ENCODE results near the gene NANOS3. TPM values are rescaled to one million over a fixed set of nuclear protein-coding genes. Genes with fewer than 3 reads are reported as not detected.
A peak's percentile ranks its signal among the peaks of the same experiment; 100 is the strongest.

Gene NANOS3
- total RNA-seq, 1 donor from 2014 or later = 2.9 TPM

DNA sequence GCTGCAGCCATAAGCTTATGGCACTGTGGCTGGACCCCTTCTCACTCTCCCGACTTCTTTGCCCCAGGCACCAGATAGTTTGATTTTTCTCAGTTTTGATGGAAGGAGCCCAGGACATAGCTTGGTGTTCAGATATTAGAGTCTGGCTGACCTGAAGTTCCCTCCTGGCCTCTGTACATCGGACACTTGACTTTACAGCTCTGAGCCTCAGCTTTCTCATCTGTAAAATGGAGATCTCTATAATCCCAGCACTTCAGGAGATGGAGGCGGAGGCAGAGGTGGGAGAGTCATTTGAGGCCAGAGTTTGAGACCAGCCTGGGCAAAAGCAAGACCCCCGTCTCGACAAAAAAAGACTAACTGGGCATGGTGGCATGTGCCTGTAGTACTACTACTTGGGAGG, 30.0 kb downstream of the NANOS3 start:
- Mint-ChIP-seq H3K36me3 (ENCODE audit: low read depth, unreplicated experiment) (peaks cover 11% of the 10 kb centered on the region), H3K27me3 (ENCODE audit: low read depth, unreplicated experiment) (peaks cover 7% of the 10 kb centered on the region), H3K4me1 (ENCODE audit: low read depth, unreplicated experiment) (no peaks in the 10 kb centered on the region), H3K27ac (ENCODE audit: unreplicated experiment) (peak overlapping the region; percentile 14), H3K4me3 (ENCODE audit: unreplicated experiment) (peak overlapping the region; percentile 86), H3K9me3 (ENCODE audit: unreplicated experiment) (no peaks in the 10 kb centered on the region)
- peak overlapping the region; percentile 75 for H3K4me3 ChIP-seq (ENCODE audit: insufficient read depth, low read depth, low read length)
- H4K20me1 ChIP-seq (ENCODE audit: insufficient read depth, low read length) = no peaks in the 10 kb centered on the region
- FAIRE-seq (no peak), DNase-seq (ENCODE audit: low read depth) (no peak)
- H3K4me2 ChIP-seq (ENCODE audit: low read length) = peak overlapping the region; percentile 95
- no peaks in the 10 kb centered on the region for H3K36me3 ChIP-seq (ENCODE audit: insufficient read depth, low read length)
- TF ChIP-seq, protein P1, sequence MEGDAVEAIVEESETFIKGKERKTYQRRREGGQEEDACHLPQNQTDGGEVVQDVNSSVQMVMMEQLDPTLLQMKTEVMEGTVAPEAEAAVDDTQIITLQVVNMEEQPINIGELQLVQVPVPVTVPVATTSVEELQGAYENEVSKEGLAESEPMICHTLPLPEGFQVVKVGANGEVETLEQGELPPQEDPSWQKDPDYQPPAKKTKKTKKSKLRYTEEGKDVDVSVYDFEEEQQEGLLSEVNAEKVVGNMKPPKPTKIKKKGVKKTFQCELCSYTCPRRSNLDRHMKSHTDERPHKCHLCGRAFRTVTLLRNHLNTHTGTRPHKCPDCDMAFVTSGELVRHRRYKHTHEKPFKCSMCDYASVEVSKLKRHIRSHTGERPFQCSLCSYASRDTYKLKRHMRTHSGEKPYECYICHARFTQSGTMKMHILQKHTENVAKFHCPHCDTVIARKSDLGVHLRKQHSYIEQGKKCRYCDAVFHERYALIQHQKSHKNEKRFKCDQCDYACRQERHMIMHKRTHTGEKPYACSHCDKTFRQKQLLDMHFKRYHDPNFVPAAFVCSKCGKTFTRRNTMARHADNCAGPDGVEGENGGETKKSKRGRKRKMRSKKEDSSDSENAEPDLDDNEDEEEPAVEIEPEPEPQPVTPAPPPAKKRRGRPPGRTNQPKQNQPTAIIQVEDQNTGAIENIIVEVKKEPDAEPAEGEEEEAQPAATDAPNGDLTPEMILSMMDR (IDR thresholded peaks at IDR 0.05; ENCODE audit: insufficient read depth, low read depth, low read length) = no peak
- no peak for TF ChIP-seq EZH2 (IDR thresholded peaks at IDR 0.05; ENCODE audit: insufficient read depth, low read length)
- no peak overlapping the region for H3K9ac ChIP-seq (ENCODE audit: low read length)
- H3K79me2 ChIP-seq (ENCODE audit: insufficient read depth, low read length) = no peaks in the 10 kb centered on the region
- peak overlapping the region; percentile 99 for H2AFZ ChIP-seq (ENCODE audit: low read depth, low read length)
- H3K9me3 ChIP-seq (ENCODE audit: insufficient read depth, low read depth, low read length) = no peaks in the 10 kb centered on the region
- H3K4me1 ChIP-seq (ENCODE audit: insufficient read depth, low read length) = peaks cover 6% of the 10 kb centered on the region
- H3K27ac ChIP-seq (ENCODE audit: low read depth, low read length) = no peak overlapping the region
- no peaks in the 10 kb centered on the region for H3K27me3 ChIP-seq (ENCODE audit: insufficient read depth, low read length)

DNA sequence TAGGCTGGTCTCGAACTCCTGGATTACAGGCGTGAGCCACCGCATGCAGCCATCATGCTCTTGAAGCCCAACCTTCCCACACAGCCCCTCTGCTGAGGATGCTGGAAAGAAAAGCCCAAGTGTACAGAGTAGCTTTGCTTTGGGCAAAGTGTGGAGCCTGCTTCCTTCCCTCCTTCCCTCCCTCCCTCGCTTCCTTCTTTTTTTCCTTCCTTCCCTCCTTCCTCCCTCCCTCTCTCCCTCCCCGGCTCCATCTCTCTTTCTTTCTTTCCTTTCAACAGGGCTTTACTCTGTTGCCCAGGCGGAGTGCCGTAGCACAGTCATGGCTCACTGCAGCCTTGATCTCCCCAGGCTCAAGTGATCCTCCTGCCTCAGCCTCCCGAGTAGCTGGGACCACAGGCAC, 31.7 kb downstream of the NANOS3 start:
- H3K27me3 Mint-ChIP-seq (ENCODE audit: low read depth, unreplicated experiment) = peaks cover 7% of the 10 kb centered on the region
- no peak overlapping the region for H3K27ac ChIP-seq (ENCODE audit: low read depth, low read length)
- peaks cover 6% of the 10 kb centered on the region for H3K4me1 ChIP-seq (ENCODE audit: insufficient read depth, low read length)
- H3K4me2 ChIP-seq (ENCODE audit: low read length) = no peak overlapping the region
- H3K79me2 ChIP-seq (ENCODE audit: insufficient read depth, low read length) = no peaks in the 10 kb centered on the region
- peaks cover 11% of the 10 kb centered on the region for H3K36me3 Mint-ChIP-seq (ENCODE audit: low read depth, unreplicated experiment)
- H3K9me3 Mint-ChIP-seq (ENCODE audit: unreplicated experiment) = no peaks in the 10 kb centered on the region
- H4K20me1 ChIP-seq (ENCODE audit: insufficient read depth, low read length) = no peaks in the 10 kb centered on the region
- H3K4me3 Mint-ChIP-seq (ENCODE audit: unreplicated experiment) = no peak overlapping the region
- H3K36me3 ChIP-seq (ENCODE audit: insufficient read depth, low read length) = no peaks in the 10 kb centered on the region
- no peak for FAIRE-seq
- H3K27me3 ChIP-seq (ENCODE audit: insufficient read depth, low read length) = no peaks in the 10 kb centered on the region
- no peak for DNase-seq (ENCODE audit: low read depth)
- H3K9me3 ChIP-seq (ENCODE audit: insufficient read depth, low read depth, low read length) = no peaks in the 10 kb centered on the region
- no peak overlapping the region for H3K4me3 ChIP-seq (ENCODE audit: insufficient read depth, low read depth, low read length)
- H3K4me1 Mint-ChIP-seq (ENCODE audit: low read depth, unreplicated experiment) = no peaks in the 10 kb centered on the region
- no peak overlapping the region for H2AFZ ChIP-seq (ENCODE audit: low read depth, low read length)
- no peak overlapping the region for H3K27ac Mint-ChIP-seq (ENCODE audit: unreplicated experiment)
- no peak for TF ChIP-seq EZH2 (IDR thresholded peaks at IDR 0.05; ENCODE audit: insufficient read depth, low read length)
- TF ChIP-seq, protein P1 (IDR thresholded peaks at IDR 0.05; ENCODE audit: insufficient read depth, low read depth, low read length) = no peak
- H3K9ac ChIP-seq (ENCODE audit: low read length) = no peak overlapping the region

DNA sequence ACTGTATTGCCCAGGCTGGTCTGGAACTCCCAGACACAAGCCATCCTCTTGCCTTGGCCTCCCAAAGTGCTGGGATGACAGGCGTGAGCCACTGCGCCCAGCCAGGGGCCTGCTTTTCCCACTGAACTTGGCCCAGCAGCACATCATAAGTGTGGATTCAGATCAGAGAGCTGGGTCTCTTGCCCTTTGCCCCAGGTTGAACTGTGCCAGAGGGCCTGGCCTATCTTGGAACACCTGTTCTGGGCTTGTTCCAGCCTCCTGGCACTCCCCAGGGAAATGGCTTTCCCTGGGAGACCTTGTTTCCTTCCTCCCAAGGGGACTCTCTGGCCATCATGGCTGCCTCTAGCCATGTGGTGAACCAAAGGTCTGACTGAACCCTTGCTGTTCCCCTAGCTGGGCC, 32.5 kb downstream of the NANOS3 start:
- TF ChIP-seq, protein P1 (IDR thresholded peaks at IDR 0.05; ENCODE audit: insufficient read depth, low read depth, low read length) = no peak
- no peak for TF ChIP-seq EZH2 (IDR thresholded peaks at IDR 0.05; ENCODE audit: insufficient read depth, low read length)
- H3K4me3 ChIP-seq (ENCODE audit: insufficient read depth, low read depth, low read length) = no peak overlapping the region
- no peaks in the 10 kb centered on the region for H3K9me3 ChIP-seq (ENCODE audit: insufficient read depth, low read depth, low read length)
- Mint-ChIP-seq H3K4me1 (ENCODE audit: low read depth, unreplicated experiment) (no peaks in the 10 kb centered on the region), H3K27me3 (ENCODE audit: low read depth, unreplicated experiment) (peaks cover 4% of the 10 kb centered on the region), H3K36me3 (ENCODE audit: low read depth, unreplicated experiment) (peaks cover 11% of the 10 kb centered on the region), H3K27ac (ENCODE audit: unreplicated experiment) (no peak overlapping the region), H3K4me3 (ENCODE audit: unreplicated experiment) (no peak overlapping the region), H3K9me3 (ENCODE audit: unreplicated experiment) (no peaks in the 10 kb centered on the region)
- no peaks in the 10 kb centered on the region for H3K79me2 ChIP-seq (ENCODE audit: insufficient read depth, low read length)
- no peak overlapping the region for H3K9ac ChIP-seq (ENCODE audit: low read length)
- no peaks in the 10 kb centered on the region for H3K36me3 ChIP-seq (ENCODE audit: insufficient read depth, low read length)
- no peaks in the 10 kb centered on the region for H4K20me1 ChIP-seq (ENCODE audit: insufficient read depth, low read length)
- H3K4me2 ChIP-seq (ENCODE audit: low read length) = no peak overlapping the region
- peaks cover 6% of the 10 kb centered on the region for H3K4me1 ChIP-seq (ENCODE audit: insufficient read depth, low read length)
- FAIRE-seq (no peak), DNase-seq (ENCODE audit: low read depth) (no peak)
- H3K27ac ChIP-seq (ENCODE audit: low read depth, low read length) = no peak overlapping the region
- no peak overlapping the region for H2AFZ ChIP-seq (ENCODE audit: low read depth, low read length)
- H3K27me3 ChIP-seq (ENCODE audit: insufficient read depth, low read length) = no peaks in the 10 kb centered on the region
